GM11168 (cell line): Measurements from ENCODE around the gene HYAL1.
"Not testable (repeated sequence)": the region's sequence is repeated elsewhere in the genome, so short reads cannot be mapped to it uniquely, and the experiment has no call there.

ENCODE experiments used
- in situ Hi-C: fragments of 300-500 bp; cut with MboI; formaldehyde crosslinking; loops from one replicate; pipeline ENCODE4 v1.12.0; 2022; ENCODE audit warnings: low sequenced_read_pairs; ENCODE audit not compliant: unreplicated experiment

The HYAL1 gene

DNA sequence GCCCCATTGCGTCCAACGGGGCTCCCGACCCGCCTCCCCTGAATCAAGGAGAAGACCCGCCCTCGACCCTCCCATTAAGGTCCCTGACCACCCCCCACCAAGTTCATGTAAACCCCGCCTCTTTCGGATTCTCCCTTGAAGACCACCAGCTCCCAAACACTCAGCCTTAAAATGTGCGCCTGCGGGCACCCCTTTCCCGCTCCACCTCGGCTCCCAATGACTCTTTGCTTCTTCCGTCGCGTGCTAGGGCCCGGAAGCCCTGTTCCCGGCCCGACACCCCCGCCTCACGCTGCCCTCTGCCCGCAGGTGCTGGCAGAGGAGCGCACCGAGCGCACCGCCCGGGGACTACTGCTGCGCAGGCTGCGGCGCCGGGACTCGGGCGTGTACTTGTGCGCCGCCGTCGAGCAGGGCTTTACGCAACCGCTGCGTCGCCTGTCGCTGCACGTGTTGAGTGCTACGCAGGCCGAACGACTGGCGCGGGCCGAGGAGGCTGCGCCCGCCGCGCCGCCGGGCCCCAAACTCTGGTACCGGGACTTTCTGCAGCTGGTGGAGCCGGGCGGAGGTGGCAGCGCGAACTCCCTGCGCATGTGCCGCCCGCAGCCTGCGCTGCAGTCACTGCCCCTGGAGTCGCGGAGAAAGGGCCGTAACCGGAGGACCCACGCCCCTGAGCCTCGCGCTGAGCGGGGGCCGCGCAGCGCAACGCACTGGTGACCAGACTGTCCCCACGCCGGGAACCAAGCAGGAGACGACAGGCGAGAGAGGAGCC lies 27.2 kb downstream of the HYAL1 start:
- in situ Hi-C loops: no loop called here

DNA sequence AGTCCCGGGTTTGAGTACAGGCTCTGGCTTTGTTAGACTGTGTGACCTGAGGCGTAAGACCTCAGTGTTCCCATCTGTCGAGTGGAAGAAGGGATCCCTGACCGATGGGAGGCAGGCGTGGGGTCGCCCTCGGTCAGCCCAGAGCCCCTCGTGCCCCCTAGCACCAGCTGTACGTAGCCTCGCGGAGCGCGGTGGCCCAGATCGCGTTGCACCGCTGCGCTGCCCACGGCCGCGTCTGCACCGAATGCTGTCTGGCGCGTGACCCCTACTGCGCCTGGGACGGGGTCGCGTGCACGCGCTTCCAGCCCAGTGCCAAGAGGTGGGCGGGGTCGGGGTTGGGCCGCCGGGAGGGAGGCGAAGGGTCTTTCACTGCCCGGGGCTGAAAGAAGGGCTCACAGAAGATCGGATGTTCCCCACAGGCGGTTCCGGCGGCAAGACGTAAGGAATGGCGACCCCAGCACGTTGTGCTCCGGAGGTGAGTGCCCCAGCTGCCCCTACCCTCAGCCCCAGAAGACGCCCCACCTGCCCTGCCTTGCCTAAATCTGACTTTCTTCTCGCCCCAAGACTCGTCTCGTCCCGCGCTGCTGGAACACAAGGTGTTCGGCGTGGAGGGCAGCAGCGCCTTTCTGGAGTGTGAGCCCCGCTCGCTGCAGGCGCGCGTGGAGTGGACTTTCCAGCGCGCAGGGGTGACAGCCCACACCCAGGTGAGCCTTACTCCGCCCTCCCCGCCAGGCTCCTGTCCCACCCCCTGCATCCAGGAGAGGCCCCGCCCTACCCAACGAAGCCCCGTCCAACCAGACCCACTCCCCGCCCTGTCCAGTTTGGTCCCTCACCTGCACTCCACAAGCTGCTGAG lies 28.0 kb downstream of the HYAL1 start:
- in situ Hi-C loops: no loop called here

DNA sequence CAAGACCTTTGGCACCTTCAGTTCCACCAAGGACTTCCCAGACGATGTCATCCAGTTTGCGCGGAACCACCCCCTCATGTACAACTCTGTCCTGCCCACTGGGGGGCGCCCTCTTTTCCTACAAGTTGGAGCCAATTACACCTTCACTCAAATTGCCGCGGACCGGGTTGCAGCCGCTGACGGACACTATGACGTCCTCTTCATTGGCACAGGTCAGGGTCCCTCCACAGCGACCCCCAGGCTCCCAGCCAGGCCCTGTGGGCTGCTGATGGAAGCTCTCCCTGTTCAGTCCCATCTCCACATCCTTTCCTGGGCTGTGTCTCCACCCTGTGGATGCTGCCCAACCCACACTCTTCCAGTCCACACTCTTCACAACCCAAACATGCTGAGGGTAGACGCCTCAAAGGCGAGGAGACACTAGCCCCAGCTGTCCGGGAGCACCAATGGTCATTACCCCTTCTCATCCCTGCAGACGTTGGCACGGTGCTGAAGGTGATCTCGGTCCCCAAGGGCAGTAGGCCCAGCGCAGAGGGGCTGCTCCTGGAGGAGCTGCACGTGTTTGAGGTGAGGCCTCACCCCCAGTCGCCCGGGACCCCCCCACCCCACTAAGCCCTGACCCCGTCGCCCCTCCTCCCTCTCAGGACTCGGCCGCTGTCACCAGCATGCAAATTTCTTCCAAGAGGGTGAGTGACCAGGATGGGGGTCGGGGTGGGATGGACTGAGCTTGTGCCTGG lies 28.8 kb downstream of the HYAL1 start:
- in situ Hi-C loops: no loop called here

DNA sequence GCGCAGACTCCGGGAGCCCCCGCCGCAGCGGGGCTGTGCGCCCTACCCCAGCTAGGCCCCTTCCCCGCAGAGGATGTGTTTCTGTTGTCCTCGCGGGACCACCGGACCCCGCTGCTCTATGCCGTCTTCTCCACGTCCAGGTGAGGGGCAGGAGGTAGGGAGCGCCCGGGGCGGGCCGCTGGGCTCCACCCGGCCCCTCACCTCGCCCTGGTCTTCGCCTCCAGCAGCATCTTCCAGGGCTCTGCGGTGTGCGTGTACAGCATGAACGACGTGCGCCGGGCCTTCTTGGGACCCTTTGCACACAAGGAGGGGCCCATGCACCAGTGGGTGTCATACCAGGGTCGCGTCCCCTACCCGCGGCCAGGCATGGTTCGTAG lies 29.7 kb downstream of the HYAL1 start:
- in situ Hi-C loops: no loop called here

DNA sequence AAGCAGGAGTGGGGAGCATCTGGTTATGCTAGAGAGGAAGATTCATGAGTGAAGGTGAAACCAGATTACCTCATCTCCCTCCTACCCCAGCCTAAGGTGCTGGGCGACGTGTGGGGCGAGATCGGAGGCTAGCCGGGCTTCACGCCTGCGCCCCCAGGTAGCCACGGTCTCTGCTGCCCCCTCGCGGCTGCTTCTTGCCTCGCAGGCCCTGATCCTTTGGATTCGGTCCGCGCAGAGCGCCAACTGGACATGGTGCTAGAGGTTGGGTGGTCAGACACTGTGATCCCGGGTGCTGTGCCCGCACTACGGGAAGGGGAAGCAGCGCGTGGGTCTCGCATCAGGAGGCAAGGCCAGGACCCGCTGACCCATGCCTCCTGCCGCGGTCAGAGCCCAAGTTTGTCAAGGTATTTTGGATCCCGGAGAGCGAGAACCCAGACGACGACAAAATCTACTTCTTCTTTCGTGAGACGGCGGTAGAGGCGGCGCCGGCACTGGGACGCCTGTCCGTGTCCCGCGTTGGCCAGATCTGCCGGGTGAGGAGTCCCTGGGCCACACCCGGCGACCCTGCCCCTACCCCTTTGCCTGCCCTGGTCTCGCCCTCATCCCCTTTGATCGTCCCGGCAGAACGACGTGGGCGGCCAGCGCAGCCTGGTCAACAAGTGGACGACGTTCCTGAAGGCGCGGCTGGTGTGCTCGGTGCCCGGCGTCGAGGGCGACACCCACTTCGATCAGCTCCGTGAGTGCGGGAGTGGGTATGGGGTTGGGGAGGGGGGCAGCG lies 30.3 kb downstream of the HYAL1 start:
- in situ Hi-C loops: no loop called here

DNA sequence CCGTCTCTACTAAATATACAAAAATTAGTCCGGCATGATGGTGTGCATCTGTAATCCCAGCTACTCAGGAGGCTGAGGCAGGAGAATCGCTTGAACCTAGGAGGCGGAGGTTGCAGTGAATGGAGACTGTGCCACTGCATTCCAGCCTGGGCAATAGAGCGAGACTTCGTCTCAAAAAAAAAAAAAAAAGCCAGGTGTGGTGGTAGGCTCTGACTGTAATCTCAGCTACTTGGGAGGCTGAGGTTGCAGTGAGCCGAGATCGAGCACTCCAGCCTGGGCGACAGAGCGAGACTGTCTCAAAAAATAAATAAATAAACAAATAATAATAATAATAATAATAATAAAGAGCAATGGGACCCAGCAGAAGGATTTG lies 30.9 kb downstream of the HYAL1 start:
- in situ Hi-C loops: not testable (repeated sequence)

DNA sequence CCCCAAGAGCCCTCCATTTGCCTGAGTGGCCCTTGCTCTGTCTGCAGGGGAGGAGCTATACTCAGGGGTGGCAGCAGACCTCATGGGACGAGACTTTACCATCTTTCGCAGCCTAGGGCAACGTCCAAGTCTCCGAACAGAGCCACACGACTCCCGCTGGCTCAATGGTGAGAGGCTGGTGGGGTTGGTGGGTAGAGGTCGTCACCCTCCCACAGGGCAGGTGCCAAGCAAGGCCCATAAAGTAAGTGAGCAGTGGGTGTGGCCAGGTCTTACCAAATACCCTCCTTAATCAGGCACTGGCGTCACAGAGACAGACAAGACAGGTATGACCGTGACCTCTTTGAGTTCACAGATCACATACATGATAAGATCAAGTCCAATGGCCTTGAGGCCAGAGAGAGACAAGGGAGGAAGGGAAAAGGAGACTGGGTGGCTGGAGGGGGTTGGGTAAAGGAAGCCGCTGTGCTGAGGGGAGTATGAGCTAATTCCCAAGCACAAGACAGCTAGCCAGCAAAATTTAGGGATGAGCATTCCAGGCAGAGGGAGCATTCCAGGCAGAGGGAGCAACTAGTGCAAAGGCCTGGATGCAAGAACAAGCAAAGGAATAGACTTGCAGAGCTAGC lies 31.9 kb downstream of the HYAL1 start:
- in situ Hi-C loops: no loop called here

DNA sequence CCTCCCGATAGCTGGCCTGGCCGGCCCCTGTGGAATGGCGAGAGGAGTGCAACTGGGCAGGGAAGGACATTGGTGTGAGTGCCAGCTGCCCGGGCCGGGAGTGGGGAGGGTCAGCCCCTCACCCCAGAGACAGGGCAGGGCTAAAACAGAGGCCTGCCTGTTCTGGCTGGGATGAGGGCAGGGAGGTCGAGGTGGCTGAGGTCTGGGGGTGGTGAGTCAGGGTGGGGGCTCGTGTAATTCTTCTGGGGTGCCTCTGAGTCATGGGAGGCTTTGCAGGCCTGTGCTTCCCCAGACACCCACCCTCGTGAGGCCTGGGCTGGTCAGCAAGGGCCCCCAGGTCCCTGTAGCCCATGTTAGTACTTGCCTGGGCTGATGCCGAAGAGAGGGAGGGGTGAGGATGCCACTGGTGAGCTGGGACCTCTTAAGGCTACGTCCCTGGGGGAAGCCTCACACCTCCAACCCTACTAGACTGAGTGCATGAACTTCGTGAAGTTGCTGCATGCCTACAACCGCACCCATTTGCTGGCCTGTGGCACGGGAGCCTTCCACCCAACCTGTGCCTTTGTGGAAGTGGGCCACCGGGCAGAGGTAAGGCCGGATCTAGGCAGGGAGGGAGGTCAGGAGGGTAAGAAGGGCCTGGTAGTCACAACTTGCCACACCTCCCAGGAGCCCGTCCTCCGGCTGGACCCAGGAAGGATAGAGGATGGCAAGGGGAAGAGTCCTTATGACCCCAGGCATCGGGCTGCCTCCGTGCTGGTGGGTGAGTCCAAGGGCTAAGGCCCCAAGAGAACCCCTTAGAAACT lies 32.8 kb downstream of the HYAL1 start:
- in situ Hi-C loops: no loop called here

DNA sequence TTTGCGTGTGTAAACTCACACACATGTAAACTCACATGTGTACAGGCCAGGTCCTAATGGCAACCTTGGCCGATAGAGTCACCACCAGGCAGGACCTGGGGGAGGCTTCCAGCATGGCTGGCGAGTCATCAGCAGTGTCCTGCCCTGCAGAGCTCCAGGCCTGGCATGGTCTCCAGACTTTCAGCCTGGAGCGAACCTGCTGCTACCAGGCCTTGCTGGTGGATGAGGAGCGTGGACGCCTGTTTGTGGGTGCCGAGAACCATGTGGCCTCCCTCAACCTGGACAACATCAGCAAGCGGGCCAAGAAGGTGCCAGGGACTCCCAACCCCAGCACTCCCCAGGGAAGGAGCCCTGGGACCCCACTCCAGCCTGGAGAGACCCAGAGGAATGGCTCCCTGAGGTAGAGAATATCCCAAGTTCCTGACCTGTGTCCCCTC lies 33.4 kb downstream of the HYAL1 start:
- in situ Hi-C loops: no loop called here

DNA sequence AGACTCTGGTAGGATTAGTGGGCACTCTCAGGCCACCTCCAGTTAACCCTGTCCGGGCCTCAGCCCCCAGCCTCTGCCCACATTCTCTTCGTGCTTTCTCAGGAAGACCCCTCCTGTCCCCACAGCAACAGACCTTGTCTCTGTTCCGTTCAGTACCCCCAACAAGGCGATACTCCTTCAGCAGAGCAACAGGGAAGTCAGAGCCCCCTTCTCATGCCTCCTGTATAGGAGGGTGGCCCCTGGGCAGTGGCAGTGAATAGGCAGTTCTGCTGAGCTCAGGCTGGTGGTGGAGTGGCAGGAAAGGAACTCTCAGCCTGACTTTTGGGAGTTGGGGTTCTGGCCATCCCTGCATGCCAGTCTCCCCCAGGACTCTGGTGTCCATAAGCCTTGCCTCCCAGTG lies 33.9 kb downstream of the HYAL1 start:
- in situ Hi-C loops: no loop called here

DNA sequence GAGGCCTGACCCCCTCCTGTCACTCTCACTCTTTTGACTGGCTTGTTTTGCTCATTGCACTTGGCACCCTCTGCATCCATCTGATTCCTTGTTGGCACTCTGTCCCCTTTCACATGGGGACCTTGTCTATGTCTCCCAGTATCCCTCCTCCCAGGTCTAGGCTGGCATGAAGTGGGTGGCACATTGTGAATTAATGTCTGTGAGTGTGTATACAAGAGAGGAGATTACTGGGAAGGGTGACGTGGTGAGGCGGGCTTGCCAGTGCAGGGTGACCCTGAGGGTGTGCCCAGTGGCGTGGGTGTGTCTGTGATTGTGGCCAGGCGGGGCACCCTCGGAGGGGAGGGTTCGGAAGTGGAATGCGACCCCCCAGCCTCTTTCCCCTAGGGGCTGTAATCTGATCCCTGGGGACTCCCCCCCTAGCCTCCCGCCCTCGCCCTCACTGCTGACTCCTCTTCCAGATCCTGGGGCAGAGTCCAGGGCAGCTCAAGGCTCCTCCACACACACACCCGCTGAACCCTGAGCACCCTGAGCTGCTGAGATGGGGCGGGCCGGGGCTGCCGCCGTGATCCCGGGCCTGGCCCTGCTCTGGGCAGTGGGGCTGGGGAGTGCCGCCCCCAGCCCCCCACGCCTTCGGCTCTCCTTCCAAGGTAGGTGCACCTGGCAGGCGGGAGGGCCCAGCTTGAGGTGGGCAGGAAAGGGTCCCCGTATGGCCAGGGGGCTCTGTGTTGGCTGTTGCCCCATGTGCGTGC lies 34.5 kb downstream of the HYAL1 start, which contains the start of gene SEMA3B:
Gene SEMA3B, plus strand, starts transcription at position 445 of the 749 bp plus-strand sequence. Its CDS starts 94 bp downstream, at position 539.
- in situ Hi-C loops: no loop called here

DNA sequence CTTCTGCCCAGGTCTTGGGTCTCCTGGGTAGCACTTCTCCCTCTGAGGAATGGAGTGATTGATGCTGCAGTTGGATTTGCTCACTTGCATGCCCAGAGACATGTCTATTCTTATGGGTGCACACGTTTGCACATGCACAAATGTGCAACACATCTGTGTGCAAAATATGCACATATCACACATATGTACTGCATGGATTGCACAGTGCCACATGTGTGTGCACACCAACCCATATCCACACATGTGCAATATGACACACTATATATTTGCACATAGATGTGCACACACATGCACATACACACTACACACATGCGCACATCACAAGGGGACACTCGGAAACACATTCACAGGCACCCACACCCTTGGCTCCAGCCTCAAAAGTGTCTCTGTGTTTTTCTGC lies 35.1 kb downstream of the HYAL1 start:
- in situ Hi-C loops: no loop called here

DNA sequence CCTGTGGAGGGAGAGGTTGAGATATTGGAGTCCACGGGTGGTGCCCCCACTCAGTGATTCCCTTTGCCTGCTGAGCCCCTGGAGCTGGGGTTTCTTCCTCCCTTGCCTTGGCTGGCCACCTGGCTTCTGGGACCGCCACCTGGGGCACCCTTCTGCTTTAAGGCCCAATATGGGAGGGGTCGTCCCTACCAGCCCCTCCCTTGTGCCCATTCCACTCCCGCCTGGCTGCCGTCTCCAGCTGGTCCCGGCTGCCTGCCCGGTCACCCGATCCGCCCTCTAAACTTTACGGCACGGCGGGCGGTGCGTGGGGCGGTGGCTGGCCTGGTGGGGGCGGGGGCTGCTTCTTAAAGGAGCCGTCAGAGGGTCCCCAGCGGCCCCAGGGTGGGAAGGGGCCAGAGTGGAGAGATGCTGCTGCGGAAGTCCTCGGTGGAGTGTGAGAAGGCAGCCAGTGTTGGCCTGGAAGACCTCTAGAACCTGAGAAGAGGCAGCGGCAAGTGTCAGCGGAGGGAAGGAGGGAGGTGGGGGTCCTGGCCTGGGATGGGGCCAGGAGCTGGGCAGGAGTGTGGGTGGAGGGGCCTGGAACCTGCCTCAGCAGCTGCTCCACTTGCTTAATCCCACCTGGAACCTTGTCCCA lies 36.0 kb downstream of the HYAL1 start:
- in situ Hi-C loops: no loop called here

DNA sequence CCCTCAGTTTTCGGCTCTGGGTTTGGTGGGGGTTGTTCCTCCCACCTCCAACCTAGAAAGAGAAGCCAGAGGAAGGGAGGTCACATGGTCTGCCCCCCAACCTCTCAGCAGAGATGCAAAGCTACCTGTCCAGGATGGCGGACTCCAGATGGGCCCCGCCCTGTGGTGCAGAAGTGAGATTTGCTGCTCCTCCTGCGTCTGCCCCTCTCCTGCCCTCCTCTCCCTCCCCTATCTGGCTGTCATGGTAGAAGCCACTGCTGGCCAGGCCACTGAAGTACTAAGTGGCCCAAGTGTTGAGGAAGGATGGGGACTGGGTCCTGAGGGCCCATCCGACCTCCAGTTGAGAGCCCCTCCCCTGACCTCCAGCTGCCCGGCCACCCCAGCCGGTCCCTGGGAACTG lies 36.5 kb downstream of the HYAL1 start:
- in situ Hi-C loops: no loop called here

DNA sequence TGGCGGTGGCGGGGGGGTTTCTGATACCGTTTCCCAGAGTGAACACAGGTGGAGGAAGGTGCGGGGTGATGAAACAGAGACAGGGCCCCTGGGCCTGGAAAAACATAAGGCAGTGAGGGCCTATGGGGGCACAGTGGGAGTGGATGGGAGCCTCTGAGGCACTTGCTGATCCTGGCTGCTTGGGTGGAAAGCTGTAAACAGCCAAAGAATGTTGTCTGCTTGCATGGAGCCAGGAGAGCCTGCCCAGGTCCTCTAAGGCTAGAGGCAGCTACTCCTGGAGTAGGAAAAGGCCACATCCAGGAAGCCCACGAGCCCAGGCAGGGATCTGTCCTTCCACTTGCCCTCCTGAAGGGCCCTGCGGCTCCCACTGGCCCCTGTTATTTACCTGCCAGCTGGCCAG lies 37.4 kb downstream of the HYAL1 start:
- in situ Hi-C loops: no loop called here

DNA sequence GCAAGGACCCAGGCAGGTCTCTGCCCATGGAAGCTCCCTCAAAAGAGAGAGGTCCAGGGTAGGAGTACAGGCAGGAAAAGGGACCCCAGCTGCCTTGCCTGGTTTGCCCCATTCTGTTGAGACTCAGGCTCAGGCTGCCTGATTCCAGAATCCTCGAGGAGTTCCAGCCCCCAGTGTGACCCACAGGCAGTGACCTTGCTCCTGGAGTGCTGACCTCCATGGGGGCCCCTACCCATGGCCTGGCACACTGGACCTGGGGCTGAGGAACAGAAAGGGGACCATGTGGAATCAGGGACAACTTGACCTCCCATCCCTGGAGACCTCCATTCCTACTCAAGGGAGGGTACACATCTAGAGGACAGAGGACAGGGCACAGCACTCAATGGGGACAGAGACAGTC lies 37.8 kb downstream of the HYAL1 start:
- in situ Hi-C loops: no loop called here

DNA sequence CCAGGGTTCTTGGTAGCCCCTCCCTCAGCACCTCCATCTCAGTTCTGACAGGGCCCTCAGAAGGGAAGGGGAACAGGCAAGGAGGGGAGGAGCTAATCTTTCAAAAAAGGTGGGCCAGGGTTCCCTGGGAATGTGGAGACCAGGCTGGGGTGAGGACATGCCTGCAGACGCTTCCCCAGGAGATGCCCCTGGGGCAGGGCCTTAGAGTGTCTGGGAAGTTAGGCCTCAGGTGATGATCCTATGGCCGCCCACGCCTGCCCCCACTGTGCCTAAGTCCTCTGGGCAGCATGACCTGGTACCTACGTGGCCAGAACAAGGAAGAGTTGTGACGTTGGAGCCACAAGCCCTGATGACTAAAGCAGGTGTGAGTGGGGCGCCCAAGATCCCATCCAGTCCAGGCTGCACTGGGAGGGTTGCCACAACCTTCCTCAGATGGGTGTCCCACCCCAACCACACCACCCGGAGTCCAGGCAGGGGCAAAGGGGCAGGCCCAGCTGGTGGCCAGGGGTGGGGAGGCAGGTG lies 38.3 kb downstream of the HYAL1 start:
- in situ Hi-C loops: no loop called here
